ENCODE measurements around the gene IBA57.

The IBA57 gene

DNA sequence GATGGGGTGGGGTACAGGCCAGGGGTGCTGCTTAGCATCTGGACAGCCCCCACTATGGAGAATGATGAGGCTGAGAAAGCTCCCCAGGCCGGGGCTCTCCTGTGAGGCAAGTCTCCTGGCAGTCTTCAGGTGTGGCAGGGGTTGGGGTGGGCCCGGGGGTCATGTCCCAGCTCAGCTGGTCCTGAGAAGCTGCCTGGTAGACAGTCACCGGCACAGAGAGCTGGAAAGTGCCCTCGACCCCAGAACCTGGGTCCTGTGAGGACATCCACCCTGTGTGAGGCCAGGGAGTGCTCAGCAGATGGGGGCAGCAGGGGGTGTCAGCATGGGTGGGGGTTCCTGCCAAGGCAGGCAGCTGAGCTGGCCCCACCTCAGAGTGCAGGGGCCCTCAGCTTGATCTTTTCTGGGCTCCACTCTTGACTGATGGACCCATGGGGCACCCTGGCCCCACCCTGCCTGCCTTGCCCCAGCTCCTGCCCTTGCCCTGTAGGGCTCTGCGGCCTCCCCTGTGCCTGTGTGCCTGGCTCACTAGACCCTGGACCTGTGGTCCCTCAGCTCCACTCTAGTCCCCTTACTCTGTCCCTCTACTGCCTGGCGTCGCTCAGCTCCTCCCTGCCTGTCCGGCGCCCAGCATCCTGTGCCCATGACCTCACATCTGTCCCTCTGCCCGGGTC lies 5.8 kb downstream of the IBA57 start:
- TF ChIP-seq TAF1 (IDR thresholded peaks at IDR 0.05; ENCODE audit: borderline replicate concordance, insufficient read depth, low read length) (no peak), SIN3A (IDR thresholded peaks at IDR 0.05; ENCODE audit: borderline replicate concordance, insufficient read depth, low read length) (no peak), POLR2AphosphoS5 (IDR thresholded peaks at IDR 0.05; ENCODE audit: low read depth, low read length) (no peak), FOXP2 (optimal IDR thresholded peaks at IDR 0.05; ENCODE audit: borderline replicate concordance, extremely low read depth, extremely low read length, insufficient read depth) (no peak)
- TF ChIP-seq, protein P1, sequence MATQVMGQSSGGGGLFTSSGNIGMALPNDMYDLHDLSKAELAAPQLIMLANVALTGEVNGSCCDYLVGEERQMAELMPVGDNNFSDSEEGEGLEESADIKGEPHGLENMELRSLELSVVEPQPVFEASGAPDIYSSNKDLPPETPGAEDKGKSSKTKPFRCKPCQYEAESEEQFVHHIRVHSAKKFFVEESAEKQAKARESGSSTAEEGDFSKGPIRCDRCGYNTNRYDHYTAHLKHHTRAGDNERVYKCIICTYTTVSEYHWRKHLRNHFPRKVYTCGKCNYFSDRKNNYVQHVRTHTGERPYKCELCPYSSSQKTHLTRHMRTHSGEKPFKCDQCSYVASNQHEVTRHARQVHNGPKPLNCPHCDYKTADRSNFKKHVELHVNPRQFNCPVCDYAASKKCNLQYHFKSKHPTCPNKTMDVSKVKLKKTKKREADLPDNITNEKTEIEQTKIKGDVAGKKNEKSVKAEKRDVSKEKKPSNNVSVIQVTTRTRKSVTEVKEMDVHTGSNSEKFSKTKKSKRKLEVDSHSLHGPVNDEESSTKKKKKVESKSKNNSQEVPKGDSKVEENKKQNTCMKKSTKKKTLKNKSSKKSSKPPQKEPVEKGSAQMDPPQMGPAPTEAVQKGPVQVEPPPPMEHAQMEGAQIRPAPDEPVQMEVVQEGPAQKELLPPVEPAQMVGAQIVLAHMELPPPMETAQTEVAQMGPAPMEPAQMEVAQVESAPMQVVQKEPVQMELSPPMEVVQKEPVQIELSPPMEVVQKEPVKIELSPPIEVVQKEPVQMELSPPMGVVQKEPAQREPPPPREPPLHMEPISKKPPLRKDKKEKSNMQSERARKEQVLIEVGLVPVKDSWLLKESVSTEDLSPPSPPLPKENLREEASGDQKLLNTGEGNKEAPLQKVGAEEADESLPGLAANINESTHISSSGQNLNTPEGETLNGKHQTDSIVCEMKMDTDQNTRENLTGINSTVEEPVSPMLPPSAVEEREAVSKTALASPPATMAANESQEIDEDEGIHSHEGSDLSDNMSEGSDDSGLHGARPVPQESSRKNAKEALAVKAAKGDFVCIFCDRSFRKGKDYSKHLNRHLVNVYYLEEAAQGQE (IDR thresholded peaks at IDR 0.05; ENCODE audit: insufficient read depth in 1 of 2, low read depth in 2 of 2, low read length in 2 of 2): no peak

GRCh38 chr1:228172591-228173527 lies 7.3 kb downstream of the IBA57 start:
- TF ChIP-seq, protein P1 (IDR thresholded peaks at IDR 0.05; ENCODE audit: insufficient read depth in 1 of 2, low read depth in 2 of 2, low read length in 2 of 2): no peak
- TF ChIP-seq TAF1 (IDR thresholded peaks at IDR 0.05; ENCODE audit: borderline replicate concordance, insufficient read depth, low read length) (no peak), POLR2AphosphoS5 (IDR thresholded peaks at IDR 0.05; ENCODE audit: low read depth, low read length) (no peak), FOXP2 (optimal IDR thresholded peaks at IDR 0.05; ENCODE audit: borderline replicate concordance, extremely low read depth, extremely low read length, insufficient read depth) (no peak), SIN3A (IDR thresholded peaks at IDR 0.05; ENCODE audit: borderline replicate concordance, insufficient read depth, low read length) (no peak)

- TF ChIP-seq POLR2AphosphoS5 (IDR thresholded peaks at IDR 0.05; ENCODE audit: low read depth, low read length) (no peak), SIN3A (IDR thresholded peaks at IDR 0.05; ENCODE audit: borderline replicate concordance, insufficient read depth, low read length) (no peak), FOXP2 (optimal IDR thresholded peaks at IDR 0.05; ENCODE audit: borderline replicate concordance, extremely low read depth, extremely low read length, insufficient read depth) (no peak), TAF1 (IDR thresholded peaks at IDR 0.05; ENCODE audit: borderline replicate concordance, insufficient read depth, low read length) (no peak)
- TF ChIP-seq, protein P1 (IDR thresholded peaks at IDR 0.05; ENCODE audit: insufficient read depth in 1 of 2, low read depth in 2 of 2, low read length in 2 of 2): no peak
These were observed 9.1 kb downstream of the IBA57 start for GRCh38 chr1:228174482-228175315.

DNA sequence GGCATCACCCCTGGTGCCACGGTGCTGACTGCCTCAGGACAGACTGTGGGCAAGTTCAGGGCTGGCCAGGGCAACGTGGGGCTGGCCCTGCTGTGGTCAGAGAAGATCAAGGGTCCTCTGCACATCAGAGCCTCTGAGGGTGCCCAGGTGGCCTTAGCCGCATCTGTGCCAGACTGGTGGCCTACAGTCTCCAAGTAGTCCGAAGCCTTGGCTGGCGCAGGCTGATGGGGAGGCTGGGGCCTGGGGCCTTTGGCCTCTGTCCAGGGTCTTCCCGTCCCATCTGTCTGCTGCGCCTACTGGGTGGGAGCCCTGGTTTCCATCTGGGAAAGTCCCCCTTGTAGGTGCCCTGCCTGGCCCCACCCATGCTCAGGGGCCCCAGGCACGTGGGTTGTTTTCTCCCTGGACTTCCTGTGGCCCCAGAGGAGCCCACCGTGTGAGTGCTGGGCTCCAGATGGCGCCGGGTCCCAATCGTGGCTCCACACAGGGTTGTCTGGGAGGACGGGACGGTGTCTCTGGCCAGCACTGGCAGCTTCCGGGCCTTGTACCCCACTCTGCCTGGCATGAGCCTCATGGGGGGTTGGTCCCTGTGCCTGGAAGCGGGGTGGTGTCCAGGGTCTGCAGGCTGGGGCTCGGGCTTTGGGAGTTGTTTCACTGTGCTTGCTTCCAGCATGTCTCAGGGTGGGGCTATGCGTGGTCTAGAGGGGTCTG lies 9.9 kb downstream of the IBA57 start:
- no peak for TF ChIP-seq TAF1 (IDR thresholded peaks at IDR 0.05; ENCODE audit: borderline replicate concordance, insufficient read depth, low read length)
- TF ChIP-seq, protein P1 (IDR thresholded peaks at IDR 0.05; ENCODE audit: insufficient read depth in 1 of 2, low read depth in 2 of 2, low read length in 2 of 2): no peak
- TF ChIP-seq FOXP2 (optimal IDR thresholded peaks at IDR 0.05; ENCODE audit: borderline replicate concordance, extremely low read depth, extremely low read length, insufficient read depth): no peak

All from PFSK-1 (cell line).